GM21447 (cell line): Measurements from ENCODE around the gene ATP13A3.

Experiments
- ATAC-seq: cut with Tn5 transposase; IDR thresholded peaks from one replicate; pipeline ENCODE4 v1.9.1; 2021; ENCODE audit not compliant: unreplicated experiment

Gene ATP13A3

DNA sequence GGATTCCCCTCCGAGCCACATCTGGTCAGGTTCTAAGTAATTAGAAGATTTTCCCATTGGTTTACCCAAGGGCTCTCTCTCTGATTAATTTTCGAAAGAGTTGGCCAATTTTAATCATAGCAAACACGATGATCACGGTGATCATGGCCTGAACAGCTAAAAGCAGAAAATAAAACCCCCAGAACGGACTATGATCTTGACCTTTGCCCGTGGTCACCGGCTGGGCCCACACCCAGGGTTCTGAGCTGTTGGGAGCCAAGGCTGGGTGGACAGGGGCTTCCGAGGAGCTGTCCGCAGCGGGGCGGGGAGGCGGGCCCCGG is 90.3 kb downstream of the ATP13A3 start:
- ATAC-seq = no peak

DNA sequence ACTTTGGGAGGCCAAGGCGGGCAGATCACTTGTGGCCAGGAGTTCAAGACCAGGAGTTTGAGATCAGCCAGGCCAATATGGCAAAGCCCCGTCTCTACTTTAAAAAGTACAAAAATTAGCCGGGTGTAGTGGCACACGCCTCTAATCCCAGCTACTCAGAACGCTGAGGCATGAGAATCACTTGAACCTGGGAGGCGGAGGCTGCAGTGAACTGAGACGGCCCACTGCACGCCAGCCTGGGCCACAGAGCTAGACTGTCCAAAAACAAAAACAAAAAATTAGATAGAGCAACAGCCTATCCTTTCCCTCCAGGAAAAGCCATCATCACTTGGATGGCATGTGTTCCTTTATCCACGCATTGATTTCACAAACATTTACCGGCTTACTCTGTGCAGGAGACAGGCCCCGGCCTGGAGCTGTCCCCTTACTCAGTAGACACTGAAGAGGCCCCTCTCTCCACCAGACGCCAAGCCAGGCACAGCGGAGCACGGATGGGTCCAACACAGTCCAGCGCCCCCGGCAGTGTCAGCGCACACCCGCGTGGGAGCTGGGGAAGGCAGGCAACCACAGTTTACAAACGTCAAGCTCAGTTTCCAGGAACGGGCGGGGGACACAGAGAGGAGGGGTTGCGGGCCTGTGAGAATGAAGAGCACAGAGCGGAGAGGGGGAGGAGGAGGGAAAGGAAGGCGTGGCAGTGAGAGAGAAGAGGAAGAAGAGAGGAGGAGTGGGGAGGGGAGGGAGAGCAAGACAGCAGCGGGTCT is 90.8 kb downstream of the ATP13A3 start:
- no peak for ATAC-seq

GRCh38 chr3:194395212-194395611 is 91.6 kb downstream of the ATP13A3 start:
- no peak for ATAC-seq

GRCh38 chr3:194392576-194392975 is 94.2 kb downstream of the ATP13A3 start:
- no peak for ATAC-seq

DNA sequence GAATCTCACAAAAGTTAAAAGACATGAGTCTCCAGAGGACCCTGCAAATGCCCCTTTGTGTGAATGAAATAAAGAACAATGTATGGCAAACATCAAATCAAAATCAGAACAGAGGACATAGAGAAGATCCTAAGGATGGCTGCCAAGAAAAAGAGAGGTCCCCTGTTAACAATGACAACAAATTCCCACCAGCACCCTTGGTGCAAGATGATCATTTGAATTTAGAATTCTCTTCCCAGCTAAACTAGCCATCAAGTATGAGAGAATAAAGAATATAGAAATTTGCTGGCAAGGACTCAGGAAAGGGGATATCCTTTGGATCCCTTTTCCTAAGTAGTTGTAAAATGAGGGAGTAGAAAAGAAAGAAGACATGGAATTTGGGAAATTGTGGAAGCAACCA is 96.0 kb downstream of the ATP13A3 start:
- no peak for ATAC-seq

GRCh38 chr3:194389269-194389668 is 97.5 kb downstream of the ATP13A3 start:
- no peak for ATAC-seq

DNA sequence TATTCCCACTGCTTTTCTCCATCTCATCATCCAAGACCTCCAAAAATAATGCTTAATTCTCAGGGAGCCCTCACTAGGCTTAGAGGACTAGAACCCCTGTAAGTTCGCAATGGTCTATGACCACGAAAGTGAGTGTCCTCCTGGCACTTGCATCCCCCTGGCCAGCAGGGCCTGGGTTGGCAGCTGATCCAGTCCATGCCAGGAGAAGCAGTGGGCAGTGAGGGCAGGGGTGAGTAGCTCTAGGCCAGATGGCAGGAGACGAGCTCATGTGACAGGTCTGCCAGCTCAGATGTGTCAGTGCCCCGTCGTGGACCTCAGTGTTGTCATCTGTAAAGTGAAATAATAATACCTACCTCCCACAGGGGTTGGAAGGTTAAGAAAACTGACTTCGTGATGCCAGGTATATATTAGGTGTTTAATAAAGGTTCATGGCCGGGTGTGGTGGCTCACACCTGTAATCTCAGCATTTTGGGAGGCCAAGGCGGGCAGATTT is 98.8 kb downstream of the ATP13A3 start:
- no peak for ATAC-seq

GRCh38 chr3:194387276-194387675 is 99.5 kb downstream of the ATP13A3 start:
- ATAC-seq = no peak

DNA sequence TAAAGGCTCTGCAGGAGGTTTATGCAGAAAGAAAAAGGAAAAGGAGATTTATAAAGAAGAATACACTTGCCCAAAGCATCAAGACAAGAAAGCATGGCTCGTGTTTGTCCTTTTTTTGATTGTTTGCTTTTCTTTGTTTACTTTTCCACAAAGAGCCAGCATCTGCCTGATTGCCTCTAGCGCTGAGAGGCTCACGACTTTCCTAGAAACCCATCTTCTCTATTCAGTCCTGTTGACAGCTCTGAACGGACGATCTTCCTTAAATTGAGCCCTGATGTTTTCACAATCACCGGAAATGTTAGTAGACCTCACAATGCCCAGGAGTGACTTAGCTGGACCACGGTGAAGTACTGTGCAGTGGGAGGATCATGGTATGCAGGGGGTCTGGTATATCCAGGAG is 100.2 kb downstream of the ATP13A3 start:
- ATAC-seq = no peak

DNA sequence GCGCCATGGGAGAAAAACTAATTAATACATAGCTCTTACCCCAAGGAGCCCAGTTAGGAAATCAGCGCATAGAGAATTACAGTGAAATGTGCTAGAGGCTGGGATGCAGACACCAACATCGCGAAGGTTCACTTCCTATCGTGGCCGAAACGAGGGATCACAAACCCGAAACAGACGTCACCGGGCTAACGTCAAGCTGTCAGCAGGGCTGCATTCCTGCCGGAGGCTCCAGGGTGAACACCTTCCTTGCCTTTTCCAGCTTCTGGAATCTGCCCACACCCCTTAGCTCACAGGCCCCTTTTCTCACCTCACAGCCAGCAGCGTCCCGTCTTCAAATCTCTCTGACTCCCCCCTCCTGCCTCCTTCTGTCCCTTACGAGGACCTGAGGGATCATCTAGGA is 100.7 kb downstream of the ATP13A3 start:
- no peak for ATAC-seq

GRCh38 chr3:194384569-194385001 is 102.2 kb downstream of the ATP13A3 start:
- no peak for ATAC-seq

- no peak for ATAC-seq
Measured at GRCh38 chr3:194384156-194384555, 102.6 kb downstream of the ATP13A3 start.

- ATAC-seq = no peak
Measured at GRCh38 chr3:194383276-194383940, 103.4 kb downstream of the ATP13A3 start.

- ATAC-seq = no peak
Measured at GRCh38 chr3:194382892-194383223, 103.9 kb downstream of the ATP13A3 start.

DNA sequence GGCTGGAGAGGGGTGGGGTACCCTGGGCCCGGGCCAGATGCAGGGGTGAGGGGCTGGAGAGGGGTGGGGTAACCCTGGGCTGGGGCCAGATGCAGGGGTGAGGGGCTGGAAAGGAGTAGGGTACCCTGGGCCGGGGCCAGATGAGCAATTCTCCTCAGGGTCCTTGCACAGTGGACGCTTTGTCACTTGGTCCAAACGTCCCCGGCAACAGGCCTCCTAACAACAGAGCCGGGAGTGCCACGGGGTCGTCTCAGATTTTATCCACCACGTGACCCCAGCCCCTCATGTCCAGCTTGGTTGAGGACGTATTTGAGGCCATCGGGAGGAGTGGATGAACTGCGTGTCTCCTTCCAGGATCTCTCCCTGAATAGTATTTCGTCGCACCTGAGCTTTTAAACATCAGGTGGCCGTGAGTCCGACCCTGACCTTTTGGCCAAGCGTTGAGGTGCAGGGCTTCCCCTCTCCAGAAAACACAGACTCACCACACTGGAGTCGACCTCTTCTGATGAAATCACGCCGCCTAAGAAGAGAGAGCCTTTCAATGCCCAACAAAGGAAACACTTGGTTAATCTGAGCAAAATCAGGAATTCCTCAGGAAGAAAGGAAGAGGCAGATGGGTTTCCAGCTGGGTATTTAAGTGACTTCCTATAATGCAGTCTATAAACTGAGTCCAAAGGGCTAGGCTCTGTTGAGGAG is 104.5 kb downstream of the ATP13A3 start:
- ATAC-seq = no peak

DNA sequence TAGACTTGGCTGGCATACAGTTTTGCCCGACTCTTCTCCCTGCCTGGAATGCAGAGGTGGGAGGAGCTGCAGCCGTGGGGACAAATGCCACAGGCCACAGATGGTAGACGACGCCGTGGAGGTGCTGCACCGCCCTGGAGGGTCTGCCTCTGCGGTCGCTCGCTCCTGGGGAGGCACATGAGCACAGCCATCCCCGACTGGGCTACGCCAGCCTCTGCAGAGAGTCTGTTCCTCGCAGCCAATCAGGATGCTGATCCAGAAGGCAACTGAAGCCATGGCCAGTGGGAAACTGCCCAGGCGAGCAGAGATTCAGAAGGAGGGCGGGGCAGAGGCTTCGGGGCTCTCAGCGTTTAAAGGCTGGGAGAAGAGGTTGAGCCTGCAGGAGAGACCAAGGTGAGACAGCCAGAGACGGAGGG is 105.3 kb downstream of the ATP13A3 start:
- ATAC-seq = no peak

- no peak for ATAC-seq
Measured at GRCh38 chr3:194380326-194380725, 106.5 kb downstream of the ATP13A3 start.

DNA sequence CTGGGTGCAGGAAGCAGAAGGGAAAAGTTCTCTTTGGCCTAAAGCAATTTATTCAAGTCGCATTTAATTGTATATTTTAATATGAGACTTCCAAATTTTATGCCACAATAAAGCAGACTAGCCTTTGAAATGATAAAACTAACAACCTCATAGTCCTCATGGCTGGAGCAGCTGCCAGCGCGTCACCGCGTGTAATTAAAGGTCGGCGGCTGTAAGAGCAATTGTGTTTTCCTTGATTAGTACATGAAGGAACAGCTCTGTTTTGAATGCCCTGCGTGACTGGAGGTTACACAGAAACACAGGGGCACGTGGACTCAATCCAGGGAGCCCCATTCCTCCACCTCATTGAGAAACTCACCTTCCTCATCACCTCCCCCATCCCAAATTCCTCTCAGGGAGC is 107.2 kb downstream of the ATP13A3 start:
- ATAC-seq = no peak

GRCh38 chr3:194379231-194379630 is 107.6 kb downstream of the ATP13A3 start:
- no peak for ATAC-seq

DNA sequence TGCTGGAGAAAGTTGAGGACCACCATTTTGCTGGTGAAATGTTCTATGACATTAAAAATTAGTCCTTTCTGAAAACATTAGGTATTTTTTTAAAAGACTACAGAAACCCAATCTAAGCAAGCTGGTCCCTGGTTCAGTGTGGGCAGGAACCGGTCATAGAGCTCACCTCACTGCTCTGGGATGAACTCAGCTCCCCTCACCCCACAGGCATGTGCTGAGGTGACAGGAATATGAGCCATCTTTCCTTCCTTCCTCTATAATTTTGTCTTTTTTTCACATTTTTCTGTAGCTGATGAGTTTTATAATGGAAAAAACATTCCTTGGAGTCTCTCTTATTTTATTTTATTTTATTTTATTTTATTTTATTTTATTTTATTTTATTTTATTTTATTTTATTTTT is 109.1 kb downstream of the ATP13A3 start:
- ATAC-seq = no peak

- ATAC-seq = no peak
Measured at GRCh38 chr3:194376241-194376560, 110.6 kb downstream of the ATP13A3 start.
